OCI-LY7 (cell line): Measurements from ENCODE around the gene BICRAL.

Experiments used
- CTCF ChIP-seq: fragments of 200-600 bp; sonication (generic); conservative IDR thresholded peaks from 2 replicates; pipeline ENCODE4 v1.5.1; 2014; ENCODE audit warnings: mild to moderate bottlenecking, antibody characterized with exemption, low read length, moderate library complexity, mixed read lengths
- EZH2phosphoT487 ChIP-seq: fragments of 200-600 bp; sonication (generic); IDR thresholded peaks from 2 replicates; pipeline ENCODE4 v1.6.1; 2018; ENCODE audit warnings: low read depth, borderline replicate concordance, mild to moderate bottlenecking, mixed run types, antibody characterized with exemption, low read length, moderate library complexity, mixed read lengths

DNA sequence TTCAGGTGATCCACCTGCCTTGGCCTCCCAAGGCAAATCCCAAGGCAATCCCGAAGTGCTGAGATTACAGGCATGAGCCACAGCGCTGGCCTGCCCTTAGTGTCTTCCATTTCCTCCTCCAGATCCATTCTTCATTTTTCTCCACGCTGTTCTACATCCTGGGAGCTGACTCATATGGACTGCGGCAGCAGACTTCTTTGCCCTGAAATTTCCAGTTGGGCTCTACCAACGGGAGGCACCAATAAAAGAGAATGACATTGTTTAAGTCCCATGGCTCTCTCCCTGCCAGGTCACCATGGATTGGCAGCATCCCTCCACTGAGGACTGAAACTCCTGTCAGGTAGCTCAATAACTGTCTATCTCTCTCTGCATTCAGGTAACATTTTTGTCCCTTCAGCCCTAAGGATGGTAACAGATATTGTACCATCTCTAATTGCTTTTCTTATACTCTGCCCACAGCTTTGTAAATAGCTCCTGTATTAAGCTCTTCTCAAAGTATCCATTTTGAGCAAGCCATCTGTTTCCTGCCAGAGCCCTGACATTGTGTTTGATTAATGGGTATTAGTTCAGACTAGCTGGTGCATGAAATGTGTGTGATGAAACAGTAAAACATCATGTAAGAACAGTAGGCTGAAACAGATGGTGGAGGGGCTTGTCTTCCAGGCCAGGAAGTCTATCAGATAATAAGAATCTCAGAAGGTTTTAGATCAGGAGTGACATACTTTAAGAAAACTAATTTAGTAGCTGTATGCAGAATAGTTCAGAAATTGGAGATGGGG, 39.5 kb upstream of the BICRAL start:
- TF ChIP-seq CTCF, result no peak
- no peak for TF ChIP-seq EZH2phosphoT487
